K562 (cell line): Measurements from ENCODE around the gene C3AR1. TPM values are rescaled to one million over a fixed set of nuclear protein-coding genes. Genes with fewer than 3 reads are reported as not detected.

Source experiments
- ATAC-seq: fragments of 200-7000 bp; cut with Tn5 transposase; 3 replicates; pipeline ENCODE4 v1.9.1; 2020; ENCODE audit warnings: moderate library complexity
- BruUV-seq: library from RNA; stranded (reverse); fragments of 400-500 nt; replicated peaks from 2 replicates; lab custom pipeline; 2021; lab: Mats Ljungman, UMichigan
- CTCF ChIA-PET: fragments of 300-600 bp; formaldehyde crosslinking; extraction: SDS; loops from one replicate; lab custom pipeline; 2021; ENCODE audit warnings: low intra/inter-chr PET ratio; lab: Yijun Ruan, JAX
- POLR2A ChIA-PET: fragments of 300-600, 350-650 bp; sonication (Branson Sonifier 250); formaldehyde crosslinking; extraction: SDS; loops from one replicate; lab custom pipeline; 2021; ENCODE audit warnings: antibody characterized with exemption, inconsistent platforms; lab: Yijun Ruan, JAX
- DNase-seq, 4 experiments: peaks; one replicate each; pipeline versions ENCODE4 v3.0.0 to v3.0.0-alpha.2; 2011 to 2018; ENCODE audit warnings: low spot score in 3 of 4, mixed read lengths in 3 of 4; ENCODE audit errors: extremely low read depth in 1 of 4
- FAIRE-seq: peaks from 2 replicates; lab custom pipeline; 2011; peaks lifted over from hg19 to GRCh38; lab: Jason Lieb, UNC
- H2AFZ ChIP-seq: 2 replicates; pipeline ENCODE4 v1.6.0; 2011; ENCODE audit warnings: low read depth, low read length, control low read depth, inconsistent platforms
- H3K27ac ChIP-seq: fragments of 200-600 bp; 3 replicates; pipeline ENCODE4 v1.8.0; 2011; ENCODE audit warnings: low read depth, mild to moderate bottlenecking, control low read depth, inconsistent platforms, low read length, moderate library complexity, mixed read lengths; ENCODE audit errors: extremely low read depth
- H3K27me3 ChIP-seq, 2 experiments: fragments of 300-600 bp in 1 of 2; 2 replicates in 1 of 2; 3 replicates in 1 of 2; pipeline versions ENCODE4 v1.6.0 to v1.8.0; 2011; ENCODE audit warnings: inconsistent platforms in 2 of 2, low read length in 2 of 2, mild to moderate bottlenecking in 1 of 2, mixed read lengths in 1 of 2, moderate library complexity in 1 of 2; ENCODE audit not compliant: control insufficient read depth in 2 of 2, insufficient read depth in 2 of 2
- H3K36me3 ChIP-seq: fragments of 300-600 bp; 3 replicates; pipeline ENCODE4 v1.8.0; 2011; ENCODE audit warnings: mild to moderate bottlenecking, low read length, inconsistent platforms; ENCODE audit not compliant: control insufficient read depth, insufficient read depth
- H3K4me1 ChIP-seq, 2 experiments: fragments of 200-600 bp in 1 of 2; replicated peaks in 1 of 2; 2 replicates in 1 of 2; 3 replicates in 1 of 2; pipeline versions ENCODE4 v1.5.1 to v1.8.0; 2011; ENCODE audit warnings: inconsistent platforms in 2 of 2, low read length in 2 of 2, mild to moderate bottlenecking in 1 of 2, mixed read lengths in 1 of 2, moderate library complexity in 1 of 2; ENCODE audit not compliant: control insufficient read depth in 2 of 2, insufficient read depth in 2 of 2
- H3K4me2 ChIP-seq: 2 replicates; pipeline ENCODE4 v1.6.1; 2011; ENCODE audit warnings: low read length, control low read depth, inconsistent platforms, mixed read lengths; ENCODE audit not compliant: insufficient read depth
- H3K4me3 ChIP-seq: fragments of 200-600 bp; sonication (generic), shearing (Covaris generic); 2 replicates; pipeline ENCODE4 v1.5.1; 2016; ENCODE audit warnings: control low read depth, inconsistent platforms
- H3K79me2 ChIP-seq: fragments of 200-600 bp; 3 replicates; pipeline ENCODE4 v1.8.0; 2011; ENCODE audit warnings: low read length, inconsistent platforms; ENCODE audit not compliant: control insufficient read depth, insufficient read depth
- H3K9ac ChIP-seq, 2 experiments: 2 replicates each; pipeline versions ENCODE4 v1.6.0 to v1.6.1; 2011; ENCODE audit warnings: low read depth in 2 of 2, low read length in 2 of 2, control low read depth in 1 of 2, inconsistent platforms in 1 of 2, mild to moderate bottlenecking in 1 of 2, mixed read lengths in 1 of 2; ENCODE audit not compliant: insufficient read depth in 1 of 2
- H3K9me1 ChIP-seq: one replicate; pipeline ENCODE4 v1.6.0; 2011; ENCODE audit warnings: inconsistent platforms, mild to moderate bottlenecking, low read length, moderate library complexity; ENCODE audit not compliant: control insufficient read depth, insufficient read depth
- H3K9me3 ChIP-seq: replicated peaks from 2 replicates; pipeline ENCODE4 v1.5.1; 2011; ENCODE audit warnings: low read depth, low read length, inconsistent platforms; ENCODE audit not compliant: control insufficient read depth, insufficient read depth
- H4K20me1 ChIP-seq: replicated peaks from 2 replicates; pipeline ENCODE4 v1.6.1; 2011; ENCODE audit warnings: low read length, inconsistent platforms, mixed read lengths; ENCODE audit not compliant: control insufficient read depth, insufficient read depth
- GTF2E2 ChIP-seq: fragments of 200-800 bp; sonication (Bioruptor generic); IDR thresholded peaks from 2 replicates; pipeline ENCODE4 v1.6.1; 2016; ENCODE audit warnings: missing genetic modification characterization, missing compliant biosample characterization
- LARP7 ChIP-seq: fragments of 450-650 bp; IDR thresholded peaks from 2 replicates; pipeline ENCODE4 v1.6.1; 2016
- MAZ ChIP-seq, 2 experiments: fragments of 450-650 bp in 1 of 2; sonication (generic) in 1 of 2; formaldehyde crosslinking; IDR thresholded peaks in 1 of 2; conservative IDR thresholded peaks in 1 of 2; 2 replicates each; pipeline versions ENCODE4 v1.4.0 to v1.5.0; 2020; ENCODE audit warnings: mild to moderate bottlenecking in 1 of 2, missing genetic modification reagents in 1 of 2
- SAP30 ChIP-seq: fragments of 200-600 bp; sonication (generic); IDR thresholded peaks from 2 replicates; pipeline ENCODE4 v1.6.1; 2012; ENCODE audit warnings: borderline replicate concordance, low read depth, mild to moderate bottlenecking, moderate library complexity, low read length, control low read depth, inconsistent platforms; ENCODE audit not compliant: insufficient read depth, poor library complexity, severe bottlenecking
- ZBTB17 ChIP-seq: fragments of 450-650 bp; formaldehyde crosslinking; IDR thresholded peaks from 2 replicates; pipeline ENCODE4 v1.4.0; 2020; ENCODE audit warnings: mild to moderate bottlenecking
- ZNF121 ChIP-seq: sonication (generic); formaldehyde crosslinking; conservative IDR thresholded peaks from 2 replicates; pipeline ENCODE4 v1.8.0; 2022; ENCODE audit warnings: missing genetic modification reagents
- WGBS: fragments of 100-300 bp; shearing (Covaris generic); methylation state at CpG from one replicate; pipeline ENCODE4 v1.1.6; 2016; ENCODE audit warnings: low coverage, mixed read lengths; ENCODE audit not compliant: insufficient coverage; ENCODE audit errors: missing lambda C conversion rate; 5-methylcytosine and 5-hydroxymethylcytosine counted together
- in situ Hi-C: fragments of 300-500 bp; cut with MboI; formaldehyde crosslinking; loops from 4 replicates; pipeline ENCODE4 v1.15.0; 2018; ENCODE audit warnings: inconsistent platforms, mixed read lengths
- intact Hi-C: fragments of 100-400 bp; cut with micrococcal nuclease; formaldehyde crosslinking; loops from 2 replicates; pipeline ENCODE4 v1.14.2; 2022
- polyA plus RNA-seq, 8 experiments: library from polyadenylated mRNA; depleted of rRNA in 4 of 8; stranded (reverse) in 5 of 8; unstranded in 3 of 8; fragments of >200 nt; fragmentation: Nextera tagmentation in 2 of 8; fragmentation: Illumina TruSeq in 1 of 8; extraction: Ambion mirVana in 2 of 8; extraction: Trizol in 1 of 8; gene quantifications; 2 replicates each; pipeline versions ENCODE4 v1.2.1 to v1.2.3, GENCODE V29; 2011 to 2014; ENCODE audit warnings: inconsistent platforms in 1 of 8, missing spikeins in 1 of 8
- total RNA-seq, 7 experiments: library from RNA; depleted of rRNA in 6 of 7; stranded (reverse); fragments of >200 nt in 6 of 7; fragmentation: Illumina TruSeq in 2 of 7; extraction: Trizol in 2 of 7; gene quantifications; 2 replicates each; pipeline versions ENCODE4 v1.2.1 to v1.2.3, GENCODE V29; 2011 to 2021; ENCODE audit warnings: low replicate concordance in 1 of 7
- TF ChIP-seq, protein P1 (sequence below): fragments of 450-650 bp; IDR thresholded peaks from 2 replicates; pipeline ENCODE4 v1.6.1; 2016; ENCODE audit warnings: borderline replicate concordance
- TF ChIP-seq, protein P2 (sequence below), 2 experiments: IDR thresholded peaks; 2 replicates each; pipeline ENCODE4 v1.6.1; 2012; ENCODE audit warnings: improper control_type of control experiment in 2 of 2, low read depth in 2 of 2, low read length in 2 of 2, borderline replicate concordance in 1 of 2
- TF ChIP-seq, protein P3 (sequence below), 3 experiments: fragments of 200-800 bp in 1 of 3; fragments of 250-450 bp in 1 of 3; fragments of 450-650 bp in 1 of 3; sonication (Bioruptor Pico) in 1 of 3; sonication (Bioruptor generic) in 1 of 3; formaldehyde crosslinking in 1 of 3; IDR thresholded peaks; 2 replicates each; pipeline versions ENCODE4 v1.6.1 to v1.8.0; 2016 to 2022; ENCODE audit warnings: mild to moderate bottlenecking in 2 of 3, missing genetic modification characterization in 2 of 3, missing compliant biosample characterization in 1 of 3, moderate library complexity in 1 of 3

C3AR1 gene
- total and polyA plus RNA-seq, 9 of the 15 experiments (the other 6 are each of a cell fraction or from before 2014, with no cell fraction given): 2.2 to 12.9 (median 5.3) TPM

DNA sequence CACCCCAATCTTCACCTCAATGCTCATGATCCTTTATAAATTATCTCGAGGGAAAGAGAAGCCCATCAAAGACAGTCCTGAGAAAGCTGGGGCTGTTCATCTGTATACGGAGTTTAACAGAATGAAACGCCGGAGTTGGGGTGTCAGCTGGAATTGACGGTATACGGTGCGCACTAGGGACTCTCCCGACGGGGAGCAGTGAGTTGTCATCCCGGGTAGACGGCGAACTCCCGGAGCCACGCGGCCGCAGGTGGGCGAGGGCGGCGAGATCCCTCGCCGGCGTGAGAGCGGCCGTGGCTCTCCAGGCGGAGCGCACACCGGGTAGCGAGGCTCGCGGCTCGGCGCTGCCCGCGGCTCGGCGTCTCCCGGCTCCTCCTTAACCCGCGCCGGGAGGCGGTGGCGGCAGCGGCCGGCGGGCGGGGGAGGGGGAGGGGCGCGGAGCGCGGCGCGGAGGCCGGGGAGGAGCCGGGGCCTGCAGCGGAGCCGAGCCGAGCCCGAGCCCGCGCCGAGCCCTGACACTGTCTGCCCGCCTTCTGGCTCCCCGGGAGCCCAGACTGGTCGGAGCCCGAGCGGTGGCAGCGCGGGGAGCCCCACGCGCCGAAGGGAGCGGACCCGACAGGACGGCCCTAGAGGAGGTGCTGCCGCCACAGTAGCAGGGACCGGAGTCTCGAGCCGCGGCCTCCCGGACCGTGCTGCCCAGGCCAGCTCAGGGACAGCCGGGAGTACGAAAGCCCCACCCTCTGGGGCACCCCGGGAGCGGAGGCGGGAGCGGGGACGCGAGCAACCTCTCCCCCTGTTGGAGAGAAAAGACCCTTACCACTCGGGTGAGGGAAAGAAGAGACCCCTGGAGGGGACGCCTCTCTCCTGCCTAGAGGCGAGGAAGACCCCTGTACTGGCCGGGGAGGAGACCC, 33.7 kb downstream of the C3AR1 start, which contains the start of gene FOXJ2:
FOXJ2 (plus strand) TSS at position 475 of the 911 bp plus-strand sequence. CDS start 7,117 bp downstream, outside the sequence.
- Histone ChIP-seq H4K20me1 (no peaks in the 10 kb centered on the region), H2AFZ (peak within 1 kb of the TSS; percentile 78), H3K36me3 (0 out of 3 replicates have a peak, but pooled peaks cover 6% of the 10 kb centered on the region), H3K4me3 (peak within 1 kb of the TSS; percentile 62), H3K9me3 (no peaks in the 10 kb centered on the region), H3K27me3 (no peaks in the 10 kb centered on the region; a peak in 1 of 5 replicates), H3K9me1 (peaks cover under 1% of the 10 kb centered on the region), H3K79me2 (peaks cover 67% of the 10 kb centered on the region), H3K4me1 (peaks cover 40 to 45% of the 10 kb centered on the region in 2 experiments), H3K9ac (peak within 1 kb of the TSS; percentile 81 to 90), H3K4me2 (peak within 1 kb of the TSS; percentile 90), H3K27ac (peak within 1 kb of the TSS; percentile 78)
- CTCF ChIA-PET: interaction anchor here (0.5 kb wide), 1 partner anchor 315 kb away, joined by 3 read pairs; no protein-coding TSS in a partner anchor
- ATAC-seq (peak; percentile 80), FAIRE-seq (no peak), DNase-seq (peak; percentile 68 to 73 (median 70))
- no TSS peak for BruUV-seq
- under 1% methylated on average over 38 of the region's 93 CpGs for WGBS
- intact Hi-C loops: loop anchor here (5.0 kb wide), 1 partner anchor 50 kb away; the partner anchor contains the start of gene NECAP1
- POLR2A ChIA-PET: interaction anchor here (0.6 to 0.7 kb wide), 2 partner anchors 92 to 1978 kb away, joined by 3 to 5 read pairs; no protein-coding TSS in a partner anchor
- in situ Hi-C loops: no loop called here
- 0 out of 2 replicates have a peak, but pooled peaks have one; percentile 8 for TF ChIP-seq GTF2E2 (tag)
- TF ChIP-seq, protein P1, sequence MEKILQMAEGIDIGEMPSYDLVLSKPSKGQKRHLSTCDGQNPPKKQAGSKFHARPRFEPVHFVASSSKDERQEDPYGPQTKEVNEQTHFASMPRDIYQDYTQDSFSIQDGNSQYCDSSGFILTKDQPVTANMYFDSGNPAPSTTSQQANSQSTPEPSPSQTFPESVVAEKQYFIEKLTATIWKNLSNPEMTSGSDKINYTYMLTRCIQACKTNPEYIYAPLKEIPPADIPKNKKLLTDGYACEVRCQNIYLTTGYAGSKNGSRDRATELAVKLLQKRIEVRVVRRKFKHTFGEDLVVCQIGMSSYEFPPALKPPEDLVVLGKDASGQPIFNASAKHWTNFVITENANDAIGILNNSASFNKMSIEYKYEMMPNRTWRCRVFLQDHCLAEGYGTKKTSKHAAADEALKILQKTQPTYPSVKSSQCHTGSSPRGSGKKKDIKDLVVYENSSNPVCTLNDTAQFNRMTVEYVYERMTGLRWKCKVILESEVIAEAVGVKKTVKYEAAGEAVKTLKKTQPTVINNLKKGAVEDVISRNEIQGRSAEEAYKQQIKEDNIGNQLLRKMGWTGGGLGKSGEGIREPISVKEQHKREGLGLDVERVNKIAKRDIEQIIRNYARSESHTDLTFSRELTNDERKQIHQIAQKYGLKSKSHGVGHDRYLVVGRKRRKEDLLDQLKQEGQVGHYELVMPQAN: peak; percentile 35; the same call in 1 of the 2 replicates
- 0 out of 2 replicates have a peak, but pooled peaks have one; percentile 17 for TF ChIP-seq ZNF121 (CRISPR knock-in tag)
- TF ChIP-seq SAP30: peak; percentile 53
- TF ChIP-seq, protein P2, sequence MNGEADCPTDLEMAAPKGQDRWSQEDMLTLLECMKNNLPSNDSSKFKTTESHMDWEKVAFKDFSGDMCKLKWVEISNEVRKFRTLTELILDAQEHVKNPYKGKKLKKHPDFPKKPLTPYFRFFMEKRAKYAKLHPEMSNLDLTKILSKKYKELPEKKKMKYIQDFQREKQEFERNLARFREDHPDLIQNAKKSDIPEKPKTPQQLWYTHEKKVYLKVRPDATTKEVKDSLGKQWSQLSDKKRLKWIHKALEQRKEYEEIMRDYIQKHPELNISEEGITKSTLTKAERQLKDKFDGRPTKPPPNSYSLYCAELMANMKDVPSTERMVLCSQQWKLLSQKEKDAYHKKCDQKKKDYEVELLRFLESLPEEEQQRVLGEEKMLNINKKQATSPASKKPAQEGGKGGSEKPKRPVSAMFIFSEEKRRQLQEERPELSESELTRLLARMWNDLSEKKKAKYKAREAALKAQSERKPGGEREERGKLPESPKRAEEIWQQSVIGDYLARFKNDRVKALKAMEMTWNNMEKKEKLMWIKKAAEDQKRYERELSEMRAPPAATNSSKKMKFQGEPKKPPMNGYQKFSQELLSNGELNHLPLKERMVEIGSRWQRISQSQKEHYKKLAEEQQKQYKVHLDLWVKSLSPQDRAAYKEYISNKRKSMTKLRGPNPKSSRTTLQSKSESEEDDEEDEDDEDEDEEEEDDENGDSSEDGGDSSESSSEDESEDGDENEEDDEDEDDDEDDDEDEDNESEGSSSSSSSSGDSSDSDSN (IDR thresholded peaks at IDR 0.05; ENCODE audit: borderline replicate concordance in 1 of 2, low read depth in 2 of 2, low read length in 2 of 2): peak in 1 of 2 experiments; percentile 79; a peak in 1 of 4 replicates
- TF ChIP-seq MAZ (CRISPR knock-in tag; conservative IDR thresholded peaks at IDR 0.05 in 1 of 2, IDR thresholded peaks at IDR 0.05 in 1 of 2): peak; percentile 17 to 58; a peak in 2 of 4 replicates
- TF ChIP-seq, protein P3, sequence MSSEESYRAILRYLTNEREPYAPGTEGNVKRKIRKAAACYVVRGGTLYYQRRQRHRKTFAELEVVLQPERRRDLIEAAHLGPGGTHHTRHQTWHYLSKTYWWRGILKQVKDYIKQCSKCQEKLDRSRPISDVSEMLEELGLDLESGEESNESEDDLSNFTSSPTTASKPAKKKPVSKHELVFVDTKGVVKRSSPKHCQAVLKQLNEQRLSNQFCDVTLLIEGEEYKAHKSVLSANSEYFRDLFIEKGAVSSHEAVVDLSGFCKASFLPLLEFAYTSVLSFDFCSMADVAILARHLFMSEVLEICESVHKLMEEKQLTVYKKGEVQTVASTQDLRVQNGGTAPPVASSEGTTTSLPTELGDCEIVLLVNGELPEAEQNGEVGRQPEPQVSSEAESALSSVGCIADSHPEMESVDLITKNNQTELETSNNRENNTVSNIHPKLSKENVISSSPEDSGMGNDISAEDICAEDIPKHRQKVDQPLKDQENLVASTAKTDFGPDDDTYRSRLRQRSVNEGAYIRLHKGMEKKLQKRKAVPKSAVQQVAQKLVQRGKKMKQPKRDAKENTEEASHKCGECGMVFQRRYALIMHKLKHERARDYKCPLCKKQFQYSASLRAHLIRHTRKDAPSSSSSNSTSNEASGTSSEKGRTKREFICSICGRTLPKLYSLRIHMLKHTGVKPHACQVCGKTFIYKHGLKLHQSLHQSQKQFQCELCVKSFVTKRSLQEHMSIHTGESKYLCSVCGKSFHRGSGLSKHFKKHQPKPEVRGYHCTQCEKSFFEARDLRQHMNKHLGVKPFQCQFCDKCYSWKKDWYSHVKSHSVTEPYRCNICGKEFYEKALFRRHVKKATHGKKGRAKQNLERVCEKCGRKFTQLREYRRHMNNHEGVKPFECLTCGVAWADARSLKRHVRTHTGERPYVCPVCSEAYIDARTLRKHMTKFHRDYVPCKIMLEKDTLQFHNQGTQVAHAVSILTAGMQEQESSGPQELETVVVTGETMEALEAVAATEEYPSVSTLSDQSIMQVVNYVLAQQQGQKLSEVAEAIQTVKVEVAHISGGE (CRISPR knock-in tag; IDR thresholded peaks at IDR 0.05): peak in 1 of 3 experiments; percentile 71; a peak in 1 of 6 replicates
- TF ChIP-seq LARP7: no peak
- TF ChIP-seq ZBTB17: 0 out of 2 replicates have a peak, but pooled peaks have one; percentile 31
